Measurements from ENCODE around the gene PAN2. TPM values are rescaled to one million over a fixed set of nuclear protein-coding genes. Genes with fewer than 3 reads are reported as not detected.
A peak's percentile ranks its signal among the peaks of the same experiment; 100 is the strongest.

The PAN2 gene
- total and polyA plus RNA-seq, 4 donors, result 6.1 to 83.5 (median 56.7) TPM

DNA sequence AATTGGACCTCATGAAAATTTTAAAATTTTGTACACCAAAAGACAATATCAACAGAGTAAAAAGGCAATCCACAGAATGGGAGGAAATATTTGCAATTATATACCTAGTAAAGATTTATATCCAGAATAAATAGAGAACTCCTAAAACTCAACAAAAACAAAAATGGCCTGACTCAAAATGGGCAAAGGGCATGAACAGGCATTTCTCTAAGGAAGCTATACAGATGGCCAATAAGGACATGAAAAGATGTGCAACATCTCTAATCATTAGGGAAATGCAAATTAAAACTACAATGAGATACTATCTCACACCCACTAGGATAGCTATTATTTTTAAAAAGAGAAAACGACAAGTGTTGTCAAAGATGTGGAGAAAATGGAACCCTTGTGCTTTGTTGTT lies 39.7 kb upstream of the PAN2 start:
- DNase-seq (no peak), ATAC-seq (ENCODE audit: low FRiP score) (no peak)
- H3K4me3 ChIP-seq (ENCODE audit: low read length in 2 of 2), result no peak overlapping the region
- intact Hi-C loops (cut with DNase I), result no loop called here
- no peaks in the 10 kb centered on the region for H3K4me1 ChIP-seq (ENCODE audit: control insufficient read depth in 1 of 2, insufficient read depth in 2 of 2, low read length in 2 of 2)
- H3K27me3 ChIP-seq (ENCODE audit: control insufficient read depth in 1 of 2, insufficient read depth in 2 of 2, low read length in 1 of 2), result no peaks in the 10 kb centered on the region
- WGBS, 2 donors, result 95 to 97% methylated on average over 1 of the region's 1 CpG
- H3K36me3 ChIP-seq (ENCODE audit: control insufficient read depth in 1 of 2, insufficient read depth in 2 of 2, low read length in 1 of 2), result no peaks in the 10 kb centered on the region
- H3K9me3 ChIP-seq (ENCODE audit: control insufficient read depth, low read length), result no peaks in the 10 kb centered on the region
- no peak overlapping the region for H3K27ac ChIP-seq (ENCODE audit: low read depth in 1 of 2, low read length in 2 of 2)

DNA sequence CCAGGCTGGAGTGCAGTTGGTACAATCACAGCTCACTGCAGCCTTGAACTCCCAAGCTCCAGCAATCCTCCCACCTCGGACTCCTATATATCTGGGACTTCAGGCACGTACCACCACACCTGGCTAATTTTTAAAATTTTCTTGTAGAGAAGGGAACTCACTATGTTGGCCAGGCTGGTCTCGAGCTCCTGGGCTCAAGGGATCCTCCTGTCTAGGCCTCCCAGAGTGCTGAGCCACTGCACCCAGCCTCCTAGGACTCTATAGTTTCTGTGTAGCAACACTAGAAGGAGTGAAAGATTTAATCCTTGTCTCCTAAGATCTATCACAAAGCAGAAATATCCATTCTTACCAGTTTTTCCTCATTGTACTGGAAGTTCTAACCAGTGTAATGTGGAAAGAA lies 33.1 kb upstream of the PAN2 start:
- intact Hi-C loops (cut with DNase I), result loop anchor here in 1 of 2 donors (10.0 kb wide), 1 partner anchor 98 kb away; the partner anchor contains the start of gene SPRYD4
- ATAC-seq (ENCODE audit: low FRiP score) (no peak), DNase-seq (no peak)
- Histone ChIP-seq H3K27ac (ENCODE audit: low read depth in 1 of 2, low read length in 2 of 2) (no peak overlapping the region), H3K4me1 (ENCODE audit: control insufficient read depth in 1 of 2, insufficient read depth in 2 of 2, low read length in 2 of 2) (no peaks in the 10 kb centered on the region), H3K4me3 (ENCODE audit: low read length in 2 of 2) (no peak overlapping the region), H3K27me3 (ENCODE audit: control insufficient read depth in 1 of 2, insufficient read depth in 2 of 2, low read length in 1 of 2) (no peaks in the 10 kb centered on the region), H3K9me3 (ENCODE audit: control insufficient read depth, low read length) (no peaks in the 10 kb centered on the region), H3K36me3 (ENCODE audit: control insufficient read depth in 1 of 2, insufficient read depth in 2 of 2, low read length in 1 of 2) (no peaks in the 10 kb centered on the region)
- 79 to 82% methylated on average over 3 of the region's 3 CpGs for WGBS, 2 donors

DNA sequence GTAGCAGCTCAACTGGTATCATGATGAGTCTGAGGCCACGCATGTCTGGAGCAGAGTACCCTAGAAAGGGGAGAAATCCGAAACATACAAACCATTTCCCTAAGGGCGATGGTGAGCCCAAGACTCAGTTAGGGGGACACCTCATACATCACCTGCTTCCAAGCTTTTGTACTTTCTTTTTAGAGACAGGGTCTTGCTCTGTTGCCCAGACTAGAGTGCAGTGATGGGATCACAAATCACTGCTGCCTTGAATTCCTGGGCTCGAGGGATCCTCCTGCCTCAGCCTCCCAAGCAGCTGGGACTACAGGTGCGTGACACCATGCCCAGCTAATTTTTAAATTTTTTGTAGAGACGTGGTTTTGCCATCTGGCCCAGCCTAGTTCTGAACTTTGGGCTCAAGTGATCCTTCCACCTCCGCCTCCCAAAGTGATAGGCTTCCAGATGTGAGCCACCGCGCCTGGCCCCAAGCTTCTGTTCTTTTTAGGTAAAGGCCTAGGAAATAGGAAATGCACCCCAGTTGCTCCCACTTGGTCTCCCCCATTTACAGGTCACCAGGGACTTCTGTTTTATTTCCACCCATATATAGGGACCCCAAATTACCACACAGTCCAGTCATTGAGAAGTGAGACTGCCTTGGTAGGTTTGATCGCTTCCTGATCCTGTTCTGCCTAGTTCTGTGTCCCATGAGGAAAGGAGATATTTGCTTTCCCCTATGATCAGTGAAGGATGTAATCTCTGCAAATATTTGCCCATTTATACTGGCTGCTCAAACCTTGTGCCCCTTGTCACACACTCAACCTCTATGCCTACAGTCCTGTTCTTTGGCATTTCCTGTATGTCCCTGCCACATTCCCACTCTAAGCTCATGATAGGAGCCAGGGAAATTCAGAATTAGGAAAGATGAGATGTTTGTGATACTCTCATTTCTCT lies 28.6 kb upstream of the PAN2 start, which contains the start of gene APOF:
APOF (minus strand) TSS at position 728 of the 930 bp plus-strand sequence; CDS start at position 616, 112 bp downstream.
- DNase-seq, result no peak

DNA sequence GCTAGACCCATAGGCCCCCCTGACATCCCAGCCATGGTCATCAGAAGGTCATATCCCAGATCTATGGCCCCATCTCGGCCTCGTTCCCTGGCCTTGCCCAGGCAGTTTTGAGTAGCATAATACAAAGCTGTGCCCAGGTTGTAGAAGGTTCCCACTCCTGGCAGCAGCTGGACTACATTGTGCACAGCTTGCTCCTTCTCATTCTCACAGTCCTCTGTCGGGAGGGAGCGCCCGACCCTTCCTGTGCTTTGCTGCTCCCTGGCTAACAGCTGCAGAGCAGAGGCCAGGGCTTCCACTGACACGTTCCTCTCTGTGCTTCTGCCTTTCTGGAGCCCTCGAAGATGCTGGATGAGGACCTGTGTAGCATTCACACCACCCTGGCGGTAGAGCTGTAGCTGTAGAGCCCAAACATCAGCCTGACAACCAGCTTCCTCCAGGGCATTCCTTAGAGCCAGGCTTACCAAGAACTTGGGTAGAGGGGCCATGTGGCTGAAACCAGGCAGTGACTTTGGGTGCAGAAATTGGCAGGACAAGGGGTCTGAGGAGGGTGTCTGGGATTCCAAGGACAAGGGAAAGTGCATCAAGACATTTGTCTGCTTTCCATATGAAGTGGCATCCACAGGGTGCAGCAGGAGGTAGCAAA lies 27.8 kb upstream of the PAN2 start:
- ATAC-seq (ENCODE audit: low FRiP score) (no peak), DNase-seq (no peak)
- no peaks in the 10 kb centered on the region for H3K36me3 ChIP-seq (ENCODE audit: control insufficient read depth in 1 of 2, insufficient read depth in 2 of 2, low read length in 1 of 2)
- H3K27ac ChIP-seq (ENCODE audit: low read depth in 1 of 2, low read length in 2 of 2), result no peak overlapping the region
- no peaks in the 10 kb centered on the region for H3K4me1 ChIP-seq (ENCODE audit: control insufficient read depth in 1 of 2, insufficient read depth in 2 of 2, low read length in 2 of 2)
- H3K27me3 ChIP-seq (ENCODE audit: control insufficient read depth in 1 of 2, insufficient read depth in 2 of 2, low read length in 1 of 2), result no peaks in the 10 kb centered on the region
- 82 to 85% methylated on average over 8 of the region's 8 CpGs for WGBS, 2 donors
- no peak overlapping the region for H3K4me3 ChIP-seq (ENCODE audit: low read length in 2 of 2)
- intact Hi-C loops (cut with DNase I), result loop anchor here in 1 of 2 donors (10.0 kb wide), 1 partner anchor 103 kb away; the partner anchor contains the start of gene SPRYD4
- H3K9me3 ChIP-seq (ENCODE audit: control insufficient read depth, low read length), result no peaks in the 10 kb centered on the region

More for the DNA sequence above, 28.6 kb upstream of the PAN2 start, which contains the start of gene APOF:
- Histone ChIP-seq H3K36me3 (ENCODE audit: control insufficient read depth in 1 of 2, insufficient read depth in 2 of 2, low read length in 1 of 2) (no peaks in the 10 kb centered on the region), H3K9me3 (ENCODE audit: control insufficient read depth, low read length) (no peaks in the 10 kb centered on the region), H3K4me1 (ENCODE audit: control insufficient read depth in 1 of 2, insufficient read depth in 2 of 2, low read length in 2 of 2) (no peaks in the 10 kb centered on the region), H3K27ac (ENCODE audit: low read depth in 1 of 2, low read length in 2 of 2) (no peak within 1 kb of the TSS), H3K27me3 (ENCODE audit: control insufficient read depth in 1 of 2, insufficient read depth in 2 of 2, low read length in 1 of 2) (no peaks in the 10 kb centered on the region), H3K4me3 (ENCODE audit: low read length in 2 of 2) (no peak within 1 kb of the TSS)
- 90% methylated on average over 10 of the region's 10 CpGs for WGBS, 2 donors
- no peak for ATAC-seq (ENCODE audit: low FRiP score)
- intact Hi-C loops (cut with DNase I), result loop anchor here in 1 of 2 donors (10.0 kb wide), 1 partner anchor 102 kb away; the partner anchor contains the start of gene SPRYD4

DNA sequence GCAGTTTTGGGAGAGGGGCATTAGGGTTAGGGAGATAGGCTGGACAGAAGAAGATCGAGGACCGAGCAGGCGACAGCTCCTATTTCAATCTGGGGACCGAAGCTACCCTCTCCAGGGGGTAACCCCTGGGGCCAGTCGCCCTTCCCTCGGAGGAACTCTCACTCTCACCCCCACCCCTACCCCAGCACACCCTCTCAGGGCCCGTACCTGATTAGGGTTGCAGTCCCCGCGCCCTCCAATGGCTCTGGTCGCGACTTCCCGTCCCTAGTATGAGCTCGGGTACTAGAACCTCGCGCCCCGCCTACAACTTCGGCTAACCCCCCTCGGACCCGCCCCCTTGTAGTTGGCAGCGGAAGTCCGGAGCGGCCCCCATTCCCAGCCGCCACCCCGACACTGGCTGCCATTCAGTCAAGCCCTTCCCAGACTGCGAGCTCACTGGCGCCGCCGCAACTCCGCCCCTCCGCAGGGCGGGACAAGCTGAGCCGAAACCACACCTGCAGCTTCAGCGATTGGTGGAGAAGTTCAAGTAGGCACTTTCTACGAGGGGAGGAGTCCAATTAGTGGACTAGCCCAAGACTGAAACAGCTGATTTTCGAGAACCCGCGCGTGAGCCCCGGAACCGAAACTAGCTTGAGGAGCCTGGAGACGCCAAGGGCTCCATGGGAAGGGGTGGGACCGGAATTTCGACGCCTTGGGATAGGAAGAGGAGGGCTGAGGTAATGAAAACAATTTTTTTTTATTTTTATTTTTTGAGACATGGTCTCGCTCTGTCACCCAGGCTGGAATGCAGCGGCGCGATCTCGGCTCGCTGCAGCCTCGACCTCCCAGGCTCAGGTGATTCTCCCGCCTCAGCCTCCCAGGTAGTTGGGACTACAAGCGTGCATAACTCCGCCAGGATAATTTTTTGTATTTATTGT lies 26.3 kb upstream of the PAN2 start, which contains the start of gene STAT2:
STAT2 (minus strand) TSS at position 257 of the 917 bp plus-strand sequence. CDS start 3,536 bp downstream, outside the sequence.
- WGBS, 2 donors, result 0 to 1% methylated on average over 54 of the region's 54 CpGs

DNA sequence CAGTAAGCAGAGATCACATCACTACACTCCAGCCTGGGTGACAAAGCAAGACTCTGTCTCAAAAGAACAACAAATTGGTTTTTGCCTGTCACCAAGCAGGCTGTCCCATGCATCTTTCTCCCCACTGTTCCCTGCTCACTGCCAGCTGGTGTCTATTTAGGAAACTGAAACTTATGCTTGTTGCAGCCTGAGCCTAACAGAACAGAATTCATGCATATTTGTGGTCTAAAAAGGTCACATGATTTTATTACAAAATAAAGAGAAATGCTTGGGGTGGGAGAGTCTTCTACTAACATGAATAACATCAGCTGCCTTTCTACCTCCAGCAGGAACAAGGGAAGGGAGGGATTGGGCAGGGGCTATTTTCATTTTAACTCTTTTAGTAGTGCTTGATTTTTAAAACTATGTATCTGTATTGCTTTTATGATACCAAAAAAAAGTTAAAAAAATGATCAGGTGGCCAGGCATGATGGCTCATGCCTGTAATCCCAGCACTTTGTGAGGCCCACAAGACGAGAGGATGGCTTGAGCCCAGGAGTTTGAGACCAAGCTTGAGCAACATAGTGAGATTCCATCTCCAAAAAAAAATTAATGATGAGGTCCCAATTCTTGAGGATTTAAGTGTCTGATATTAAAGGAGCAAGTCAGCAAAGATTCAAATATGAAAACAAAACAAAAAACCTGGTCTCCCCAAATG lies 25.2 kb upstream of the PAN2 start:
- DNase-seq (no peak), ATAC-seq (ENCODE audit: low FRiP score) (no peak)
- H3K9me3 ChIP-seq (ENCODE audit: control insufficient read depth, low read length), result no peaks in the 10 kb centered on the region
- 0 to 16% methylated on average over 1 of the region's 1 CpG for WGBS, 2 donors
- intact Hi-C loops (cut with DNase I), result no loop called here
- H3K4me3 ChIP-seq (ENCODE audit: low read length in 2 of 2), result peak overlapping the region; percentile 78 to 89
- H3K27ac ChIP-seq (ENCODE audit: low read depth in 1 of 2, low read length in 2 of 2), result peak overlapping the region in 1 of 2 donors; percentile 34
- peaks cover 6 to 12% of the 10 kb centered on the region in 2 donors for H3K36me3 ChIP-seq (ENCODE audit: control insufficient read depth in 1 of 2, insufficient read depth in 2 of 2, low read length in 1 of 2)
- no peaks in the 10 kb centered on the region for H3K27me3 ChIP-seq (ENCODE audit: control insufficient read depth in 1 of 2, insufficient read depth in 2 of 2, low read length in 1 of 2)
- no peaks in the 10 kb centered on the region for H3K4me1 ChIP-seq (ENCODE audit: control insufficient read depth in 1 of 2, insufficient read depth in 2 of 2, low read length in 2 of 2)

More for the DNA sequence above, 26.3 kb upstream of the PAN2 start, which contains the start of gene STAT2:
- H3K9me3 ChIP-seq (ENCODE audit: control insufficient read depth, low read length), result no peaks in the 10 kb centered on the region
- H3K4me3 ChIP-seq (ENCODE audit: low read length in 2 of 2), result peak within 1 kb of the TSS; percentile 78 to 89
- H3K36me3 ChIP-seq (ENCODE audit: control insufficient read depth in 1 of 2, insufficient read depth in 2 of 2, low read length in 1 of 2), result peaks cover 2 to 5% of the 10 kb centered on the region in 2 donors
- no peaks in the 10 kb centered on the region for H3K27me3 ChIP-seq (ENCODE audit: control insufficient read depth in 1 of 2, insufficient read depth in 2 of 2, low read length in 1 of 2)
- H3K27ac ChIP-seq (ENCODE audit: low read depth in 1 of 2, low read length in 2 of 2), result peak within 1 kb of the TSS; percentile 14 to 92
- intact Hi-C loops (cut with DNase I), result loop anchor here in 1 of 2 donors (10.0 kb wide), 1 partner anchor 105 kb away; the partner anchor contains the start of gene SPRYD4
- no peaks in the 10 kb centered on the region for H3K4me1 ChIP-seq (ENCODE audit: control insufficient read depth in 1 of 2, insufficient read depth in 2 of 2, low read length in 2 of 2)
- DNase-seq, result peak; percentile 99 to 100
- peak; percentile 99 for ATAC-seq (ENCODE audit: low FRiP score)

DNA sequence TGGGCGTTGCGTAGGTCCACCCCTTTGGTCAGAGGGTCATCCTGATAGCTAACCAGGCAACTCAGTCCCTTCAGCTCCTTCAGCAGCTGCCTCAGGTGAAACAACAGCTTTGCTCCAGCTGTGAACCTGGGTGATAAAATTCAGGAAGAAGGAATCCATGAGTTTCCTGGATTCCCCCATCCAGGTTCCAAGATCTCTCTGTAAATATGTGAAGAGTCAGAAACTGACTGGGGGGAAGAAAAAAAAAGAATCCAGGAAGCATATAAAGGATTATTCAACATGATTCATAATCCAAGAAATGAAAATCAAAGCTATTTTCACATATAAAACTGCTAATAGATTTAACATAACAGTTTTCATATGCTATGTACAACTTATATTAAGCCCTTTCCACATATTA lies 17.5 kb upstream of the PAN2 start:
- intact Hi-C loops (cut with DNase I), result no loop called here
- H3K9me3 ChIP-seq (ENCODE audit: control insufficient read depth, low read length), result no peaks in the 10 kb centered on the region
- DNase-seq (no peak), ATAC-seq (ENCODE audit: low FRiP score) (no peak)
- 91 to 100% methylated on average over 2 of the region's 2 CpGs for WGBS, 2 donors
- no peaks in the 10 kb centered on the region for H3K27me3 ChIP-seq (ENCODE audit: control insufficient read depth in 1 of 2, insufficient read depth in 2 of 2, low read length in 1 of 2)
- no peaks in the 10 kb centered on the region for H3K4me1 ChIP-seq (ENCODE audit: control insufficient read depth in 1 of 2, insufficient read depth in 2 of 2, low read length in 2 of 2)
- no peak overlapping the region for H3K27ac ChIP-seq (ENCODE audit: low read depth in 1 of 2, low read length in 2 of 2)
- peaks cover 13 to 20% of the 10 kb centered on the region in 2 donors for H3K36me3 ChIP-seq (ENCODE audit: control insufficient read depth in 1 of 2, insufficient read depth in 2 of 2, low read length in 1 of 2)
- no peak overlapping the region for H3K4me3 ChIP-seq (ENCODE audit: low read length in 2 of 2)

Measured in aorta (tissue), 5 donors.